ENCODE results near the gene LDB2.

- TF ChIP-seq EZH2 (IDR thresholded peaks at IDR 0.05; ENCODE audit: borderline replicate concordance, low read length) (no peak), CTCF (conservative IDR thresholded peaks at IDR 0.05 in 1 of 2, IDR thresholded peaks at IDR 0.05 in 1 of 2; ENCODE audit: extremely low read depth in 1 of 2, insufficient read depth in 1 of 2, low read depth in 1 of 2, low read length in 2 of 2) (no peak)
Measured at GRCh38 chr4:16585053-16585452, 313.4 kb downstream of the LDB2 start.
